SK-N-SH treated with all-trans-retinoic acid at 6 μM for 48 hours (cell line): ENCODE measurements around the gene USF2.

Experiments used
- ATAC-seq: fragments of 200-7000 bp; cut with Tn5 transposase; 3 replicates; pipeline ENCODE4 v1.9.1; 2020; ENCODE audit warnings: mild to moderate bottlenecking, moderate library complexity
- ARNTL ChIP-seq: fragments of 450-650 bp; formaldehyde crosslinking; IDR thresholded peaks from 2 replicates; pipeline ENCODE4 v1.5.0; 2020; ENCODE audit warnings: low read depth, mild to moderate bottlenecking, moderate library complexity, borderline replicate concordance
- BACH2 ChIP-seq: fragments of 250-450 bp; sonication (Bioruptor Pico); IDR thresholded peaks from 2 replicates; pipeline ENCODE4 v1.9.0; 2021; ENCODE audit warnings: mild to moderate bottlenecking, borderline replicate concordance
- CREB5 ChIP-seq: fragments of 250-450 bp; sonication (Bioruptor Pico); IDR thresholded peaks from 2 replicates; pipeline ENCODE4 v1.5.1; 2020; ENCODE audit warnings: low read depth, mild to moderate bottlenecking, moderate library complexity
- CSDC2 ChIP-seq: fragments of 250-450 bp; sonication (Bioruptor Pico); IDR thresholded peaks from 2 replicates; pipeline ENCODE4 v1.5.0; 2020; ENCODE audit warnings: mild to moderate bottlenecking, moderate library complexity
- CSRNP3 ChIP-seq: fragments of 250-450 bp; sonication (Bioruptor Pico); IDR thresholded peaks from 2 replicates; pipeline ENCODE4 v1.5.1; 2021; ENCODE audit warnings: mild to moderate bottlenecking, moderate library complexity
- ESRRG ChIP-seq: fragments of 250-450 bp; sonication (Bioruptor Pico); IDR thresholded peaks from 2 replicates; pipeline ENCODE4 v1.6.1; 2021; ENCODE audit warnings: mild to moderate bottlenecking
- GLIS3 ChIP-seq: fragments of 250-450 bp; sonication (Bioruptor Pico); IDR thresholded peaks from 2 replicates; pipeline ENCODE4 v1.5.0; 2020; ENCODE audit warnings: mild to moderate bottlenecking, moderate library complexity
- ISL1 ChIP-seq: fragments of 250-450 bp; sonication (Bioruptor Pico); IDR thresholded peaks from 2 replicates; pipeline ENCODE4 v2.1.2; 2022; ENCODE audit warnings: mild to moderate bottlenecking, moderate library complexity
- POU6F1 ChIP-seq: fragments of 250-450 bp; sonication (Bioruptor Pico); IDR thresholded peaks from 2 replicates; pipeline ENCODE4 v1.8.0; 2021; ENCODE audit warnings: low read depth, mild to moderate bottlenecking, moderate library complexity, borderline replicate concordance
- PPARA ChIP-seq: fragments of 250-450 bp; sonication (Bioruptor Pico); IDR thresholded peaks from 2 replicates; pipeline ENCODE4 v1.5.0; 2020; ENCODE audit warnings: mild to moderate bottlenecking, borderline replicate concordance
- SNAI2 ChIP-seq: fragments of 250-450 bp; sonication (Bioruptor Pico); IDR thresholded peaks from 2 replicates; pipeline ENCODE4 v1.5.0; 2020; ENCODE audit warnings: mild to moderate bottlenecking, moderate library complexity
- TCF4 ChIP-seq: fragments of 250-450 bp; sonication (Bioruptor Pico); IDR thresholded peaks from 2 replicates; pipeline ENCODE4 v1.8.0; 2021; ENCODE audit warnings: mild to moderate bottlenecking, moderate library complexity, borderline replicate concordance
- TOX ChIP-seq: fragments of 250-450 bp; sonication (Bioruptor Pico); IDR thresholded peaks from 2 replicates; pipeline ENCODE4 v1.8.0; 2021; ENCODE audit warnings: mild to moderate bottlenecking, moderate library complexity, borderline replicate concordance
- TSHZ2 ChIP-seq: fragments of 250-450 bp; sonication (Bioruptor Pico); IDR thresholded peaks from 2 replicates; pipeline ENCODE4 v1.5.0; 2020; ENCODE audit warnings: mild to moderate bottlenecking, moderate library complexity
- ZC3H10 ChIP-seq: fragments of 250-450 bp; sonication (Bioruptor Pico); IDR thresholded peaks from 2 replicates; pipeline ENCODE4 v1.5.1; 2021; ENCODE audit warnings: mild to moderate bottlenecking, moderate library complexity
- ZFP3 ChIP-seq: fragments of 250-450 bp; sonication (Bioruptor Pico); IDR thresholded peaks from 2 replicates; pipeline ENCODE4 v1.5.0; 2020; ENCODE audit warnings: mild to moderate bottlenecking, moderate library complexity
- ZNF565 ChIP-seq: fragments of 450-650 bp; formaldehyde crosslinking; conservative IDR thresholded peaks from 2 replicates; pipeline ENCODE4 v1.5.0; 2020; ENCODE audit warnings: low read depth, mild to moderate bottlenecking, moderate library complexity
- ZNF70 ChIP-seq: fragments of 450-650 bp; formaldehyde crosslinking; IDR thresholded peaks from 2 replicates; pipeline ENCODE4 v1.5.0; 2020; ENCODE audit warnings: mild to moderate bottlenecking, moderate library complexity
- ZNF8 ChIP-seq: fragments of 450-650 bp; formaldehyde crosslinking; IDR thresholded peaks from 2 replicates; pipeline ENCODE4 v1.5.0; 2020; ENCODE audit warnings: mild to moderate bottlenecking, moderate library complexity

Gene USF2

GRCh38 chr19:35309481-35310279, 40.9 kb downstream of the USF2 start:
- no peak for ATAC-seq
- no peak for TF ChIP-seq TOX
- no peak for TF ChIP-seq SNAI2
- no peak for TF ChIP-seq ESRRG (CRISPR knock-in tag)
- TF ChIP-seq BACH2 (CRISPR knock-in tag): no peak
- TF ChIP-seq ARNTL (CRISPR knock-in tag): no peak
- TF ChIP-seq ZFP3 (CRISPR knock-in tag): no peak
- no peak for TF ChIP-seq CREB5 (CRISPR knock-in tag)
- no peak for TF ChIP-seq ISL1 (CRISPR knock-in tag)
- TF ChIP-seq ZC3H10 (CRISPR knock-in tag): no peak

GRCh38 chr19:35310331-35310730, 41.6 kb downstream of the USF2 start:
- ATAC-seq: no peak
- no peak for TF ChIP-seq ISL1 (CRISPR knock-in tag)
- TF ChIP-seq ZNF8 (CRISPR knock-in tag): no peak
- TF ChIP-seq ESRRG (CRISPR knock-in tag): no peak
- no peak for TF ChIP-seq CSDC2
- no peak for TF ChIP-seq TSHZ2 (CRISPR knock-in tag)
- TF ChIP-seq ZC3H10 (CRISPR knock-in tag): no peak
- TF ChIP-seq CREB5 (CRISPR knock-in tag): no peak
- no peak for TF ChIP-seq ZFP3 (CRISPR knock-in tag)
- no peak for TF ChIP-seq ARNTL (CRISPR knock-in tag)
- TF ChIP-seq CSRNP3: no peak
- TF ChIP-seq ZNF565 (CRISPR knock-in tag): no peak
- TF ChIP-seq GLIS3 (CRISPR knock-in tag): no peak
- no peak for TF ChIP-seq ZNF70 (CRISPR knock-in tag)
- no peak for TF ChIP-seq POU6F1 (CRISPR knock-in tag)
- no peak for TF ChIP-seq PPARA
- TF ChIP-seq, all 23 proteins: peak for 0

GRCh38 chr19:35310811-35311465, 42.2 kb downstream of the USF2 start:
- TF ChIP-seq TCF4 (no peak), PPARA (no peak), CREB5 (CRISPR knock-in tag) (no peak), TSHZ2 (CRISPR knock-in tag) (no peak), ARNTL (CRISPR knock-in tag) (no peak), ZNF8 (CRISPR knock-in tag) (no peak)
- no peak for ATAC-seq
